Measurements from ENCODE around the gene BIRC5. TPM values are rescaled to one million over a fixed set of nuclear protein-coding genes. Genes with fewer than 3 reads are reported as not detected.

Gene BIRC5
- polyA plus RNA-seq, 1 donor (not counting 4 experiments of a cell fraction or from before 2014, with no cell fraction given) = 11.5 TPM

- no peak overlapping the region for H3K9ac ChIP-seq (ENCODE audit: control insufficient read depth, extremely low read depth, insufficient read depth, low read length)
- peaks cover 27% of the 10 kb centered on the region for H3K27me3 ChIP-seq (ENCODE audit: control insufficient read depth, extremely low read depth, insufficient read depth, low read length)
- H4K20me1 ChIP-seq (ENCODE audit: control insufficient read depth, extremely low read depth, insufficient read depth, low read length) = peaks cover 2% of the 10 kb centered on the region
- no peaks in the 10 kb centered on the region for H3K4me1 ChIP-seq (ENCODE audit: control insufficient read depth, extremely low read depth, insufficient read depth, low read length)
- no peak overlapping the region for H3K4me3 ChIP-seq (ENCODE audit: control insufficient read depth in 2 of 3, extremely low read depth in 1 of 3, insufficient read depth in 2 of 3, low read depth in 1 of 3, low read length in 3 of 3)
- H3K9me3 ChIP-seq (ENCODE audit: control insufficient read depth, low read depth, low read length) = no peaks in the 10 kb centered on the region
- no peak for FAIRE-seq
- no peaks in the 10 kb centered on the region for H3K79me2 ChIP-seq (ENCODE audit: control insufficient read depth, insufficient read depth, low read length)
- H3K36me3 ChIP-seq (ENCODE audit: control insufficient read depth in 2 of 2, extremely low read depth in 1 of 2, insufficient read depth in 2 of 2, low read length in 2 of 2) = no peaks in the 10 kb centered on the region
- H3K27ac ChIP-seq (ENCODE audit: control insufficient read depth, insufficient read depth, low read length) = no peak overlapping the region
- dilution Hi-C loops (cut with MboI; ENCODE audit: extremely low pct_ligation_motif_present, low sequenced_read_pairs) = no loop called here
- H3K4me2 ChIP-seq (ENCODE audit: control insufficient read depth, extremely low read depth, insufficient read depth, low read depth, low read length) = no peak overlapping the region
- no peak for DNase-seq (ENCODE audit: low read depth, low spot score)
- H2AFZ ChIP-seq (ENCODE audit: control insufficient read depth, low read length) = no peak overlapping the region
- H3K9me1 ChIP-seq (ENCODE audit: control insufficient read depth, extremely low read depth, insufficient read depth, low read length) = no peaks in the 10 kb centered on the region
- TF ChIP-seq CTCF (optimal IDR thresholded peaks at IDR 0.05 in 1 of 3, IDR thresholded peaks at IDR 0.05 in 1 of 3, conservative IDR thresholded peaks at IDR 0.05 in 1 of 3; ENCODE audit: extremely low read depth in 1 of 3, insufficient read depth in 2 of 3, low read length in 3 of 3) = no peak
Measured at GRCh38 chr17:78265121-78265520, 51.1 kb downstream of the BIRC5 start.

GRCh38 chr17:78266231-78266631 is 52.2 kb downstream of the BIRC5 start:
- no peak overlapping the region for H3K4me2 ChIP-seq (ENCODE audit: control insufficient read depth, extremely low read depth, insufficient read depth, low read depth, low read length)
- no peak overlapping the region for H3K4me3 ChIP-seq (ENCODE audit: control insufficient read depth in 2 of 3, extremely low read depth in 1 of 3, insufficient read depth in 2 of 3, low read depth in 1 of 3, low read length in 3 of 3)
- no peak overlapping the region for H2AFZ ChIP-seq (ENCODE audit: control insufficient read depth, low read length)
- peaks cover 33% of the 10 kb centered on the region for H3K27me3 ChIP-seq (ENCODE audit: control insufficient read depth, extremely low read depth, insufficient read depth, low read length)
- H3K27ac ChIP-seq (ENCODE audit: control insufficient read depth, insufficient read depth, low read length) = no peak overlapping the region
- no peaks in the 10 kb centered on the region for H3K36me3 ChIP-seq (ENCODE audit: control insufficient read depth in 2 of 2, extremely low read depth in 1 of 2, insufficient read depth in 2 of 2, low read length in 2 of 2)
- no peaks in the 10 kb centered on the region for H3K79me2 ChIP-seq (ENCODE audit: control insufficient read depth, insufficient read depth, low read length)
- H3K9me3 ChIP-seq (ENCODE audit: control insufficient read depth, low read depth, low read length) = no peaks in the 10 kb centered on the region
- no peaks in the 10 kb centered on the region for H3K4me1 ChIP-seq (ENCODE audit: control insufficient read depth, extremely low read depth, insufficient read depth, low read length)
- TF ChIP-seq CTCF (optimal IDR thresholded peaks at IDR 0.05 in 1 of 3, IDR thresholded peaks at IDR 0.05 in 1 of 3, conservative IDR thresholded peaks at IDR 0.05 in 1 of 3; ENCODE audit: extremely low read depth in 1 of 3, insufficient read depth in 2 of 3, low read length in 3 of 3) (no peak), EZH2 (IDR thresholded peaks at IDR 0.05; ENCODE audit: low read length) (no peak)
- DNase-seq (ENCODE audit: low read depth, low spot score) (no peak), FAIRE-seq (no peak)
- peaks cover 2% of the 10 kb centered on the region for H4K20me1 ChIP-seq (ENCODE audit: control insufficient read depth, extremely low read depth, insufficient read depth, low read length)
- H3K9ac ChIP-seq (ENCODE audit: control insufficient read depth, extremely low read depth, insufficient read depth, low read length) = no peak overlapping the region
- dilution Hi-C loops (cut with MboI; ENCODE audit: extremely low pct_ligation_motif_present, low sequenced_read_pairs) = no loop called here
- H3K9me1 ChIP-seq (ENCODE audit: control insufficient read depth, extremely low read depth, insufficient read depth, low read length) = no peaks in the 10 kb centered on the region

All from keratinocyte (primary cell).